Measurements from ENCODE around the gene CFAP410. TPM values are rescaled to one million over a fixed set of nuclear protein-coding genes. Genes with fewer than 3 reads are reported as not detected.

Gene CFAP410
- total and polyA plus RNA-seq, 2 of the 13 experiments (the other 11 are each of a cell fraction or from before 2014, with no cell fraction given): 8.0 to 20.1 TPM

DNA sequence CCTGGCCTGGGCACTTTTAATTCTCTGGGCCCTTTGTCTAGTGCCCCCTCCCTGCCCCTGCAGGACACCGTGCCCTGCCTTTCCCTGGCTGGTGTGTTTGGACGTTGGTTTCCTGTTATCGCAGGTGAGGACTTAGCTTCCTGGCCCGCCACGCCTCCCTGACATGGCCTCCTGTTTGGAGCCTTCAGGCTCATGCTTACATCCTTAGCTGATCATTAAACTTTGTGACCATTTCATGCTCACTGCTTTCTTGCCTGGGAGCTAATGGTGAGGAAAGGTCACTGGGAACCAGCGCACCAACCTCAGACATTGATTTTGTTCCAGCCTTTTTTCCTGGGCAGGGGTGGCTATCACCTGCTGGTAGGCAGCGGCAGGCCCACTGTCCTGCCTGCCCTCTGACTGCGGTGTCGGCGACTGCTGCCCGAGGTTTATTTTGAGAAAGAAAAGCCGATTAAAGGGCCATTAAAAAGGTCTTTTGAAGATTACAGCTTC lies 35.7 kb downstream of the CFAP410 start (continued):
- TF ChIP-seq CCAR2 (optimal IDR thresholded peaks at IDR 0.05; ENCODE audit: low read depth, low read length) (no peak), ZNF34 (CRISPR knock-in tag; IDR thresholded peaks at IDR 0.05; ENCODE audit: borderline replicate concordance) (no peak), ZNF616 (CRISPR knock-in tag; IDR thresholded peaks at IDR 0.05; ENCODE audit: low read depth) (no peak), KDM2A (CRISPR knock-in tag; IDR thresholded peaks at IDR 0.05; ENCODE audit: borderline replicate concordance, low read depth) (no peak), EHMT2 (IDR thresholded peaks at IDR 0.05; ENCODE audit: borderline replicate concordance, low read depth, low read length) (no peak), CENPT (CRISPR knock-in tag; IDR thresholded peaks at IDR 0.05; ENCODE audit: low read depth) (no peak), ATM (IDR thresholded peaks at IDR 0.05; ENCODE audit: borderline replicate concordance) (no peak), KLF11 (CRISPR knock-in tag; IDR thresholded peaks at IDR 0.05) (no peak), SMARCC2 (IDR thresholded peaks at IDR 0.05) (no peak), ZNF484 (CRISPR knock-in tag; IDR thresholded peaks at IDR 0.05; ENCODE audit: borderline replicate concordance, low read depth) (no peak), ZNF260 (CRISPR knock-in tag; IDR thresholded peaks at IDR 0.05; ENCODE audit: borderline replicate concordance, low read depth) (no peak), MED1 (CRISPR knock-in tag; IDR thresholded peaks at IDR 0.05) (peak; percentile 81), HMG20B (CRISPR knock-in tag; conservative IDR thresholded peaks at IDR 0.05) (no peak), FLYWCH1 (CRISPR knock-in tag; IDR thresholded peaks at IDR 0.05) (no peak)
- TF ChIP-seq, protein P1, sequence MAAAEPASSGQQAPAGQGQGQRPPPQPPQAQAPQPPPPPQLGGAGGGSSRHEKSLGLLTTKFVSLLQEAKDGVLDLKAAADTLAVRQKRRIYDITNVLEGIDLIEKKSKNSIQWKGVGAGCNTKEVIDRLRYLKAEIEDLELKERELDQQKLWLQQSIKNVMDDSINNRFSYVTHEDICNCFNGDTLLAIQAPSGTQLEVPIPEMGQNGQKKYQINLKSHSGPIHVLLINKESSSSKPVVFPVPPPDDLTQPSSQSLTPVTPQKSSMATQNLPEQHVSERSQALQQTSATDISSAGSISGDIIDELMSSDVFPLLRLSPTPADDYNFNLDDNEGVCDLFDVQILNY (CRISPR knock-in tag; conservative IDR thresholded peaks at IDR 0.05): no peak
- TF ChIP-seq, protein P2, sequence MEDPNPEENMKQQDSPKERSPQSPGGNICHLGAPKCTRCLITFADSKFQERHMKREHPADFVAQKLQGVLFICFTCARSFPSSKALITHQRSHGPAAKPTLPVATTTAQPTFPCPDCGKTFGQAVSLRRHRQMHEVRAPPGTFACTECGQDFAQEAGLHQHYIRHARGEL (CRISPR knock-in tag; IDR thresholded peaks at IDR 0.05): no peak
- TF ChIP-seq, protein P3, sequence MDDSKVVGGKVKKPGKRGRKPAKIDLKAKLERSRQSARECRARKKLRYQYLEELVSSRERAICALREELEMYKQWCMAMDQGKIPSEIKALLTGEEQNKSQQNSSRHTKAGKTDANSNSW (CRISPR knock-in tag; IDR thresholded peaks at IDR 0.05; ENCODE audit: borderline replicate concordance): no peak
- TF ChIP-seq, protein P4, sequence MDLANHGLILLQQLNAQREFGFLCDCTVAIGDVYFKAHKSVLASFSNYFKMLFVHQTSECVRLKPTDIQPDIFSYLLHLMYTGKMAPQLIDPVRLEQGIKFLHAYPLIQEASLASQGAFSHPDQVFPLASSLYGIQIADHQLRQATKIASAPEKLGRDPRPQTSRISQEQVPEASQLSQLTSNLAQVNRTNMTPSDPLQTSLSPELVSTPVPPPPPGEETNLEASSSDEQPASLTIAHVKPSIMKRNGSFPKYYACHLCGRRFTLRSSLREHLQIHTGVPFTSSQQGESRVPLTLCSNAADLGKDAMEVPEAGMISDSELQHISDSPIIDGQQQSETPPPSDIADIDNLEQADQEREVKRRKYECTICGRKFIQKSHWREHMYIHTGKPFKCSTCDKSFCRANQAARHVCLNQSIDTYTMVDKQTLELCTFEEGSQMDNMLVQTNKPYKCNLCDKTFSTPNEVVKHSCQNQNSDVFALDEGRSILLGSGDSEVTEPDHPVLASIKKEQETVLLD (CRISPR knock-in tag; IDR thresholded peaks at IDR 0.05; ENCODE audit: low read depth): no peak
- TF ChIP-seq, protein P5, sequence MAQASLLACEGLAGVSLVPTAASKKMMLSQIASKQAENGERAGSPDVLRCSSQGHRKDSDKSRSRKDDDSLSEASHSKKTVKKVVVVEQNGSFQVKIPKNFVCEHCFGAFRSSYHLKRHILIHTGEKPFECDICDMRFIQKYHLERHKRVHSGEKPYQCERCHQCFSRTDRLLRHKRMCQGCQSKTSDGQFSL (CRISPR knock-in tag; IDR thresholded peaks at IDR 0.05): no peak
- TF ChIP-seq, protein P6, sequence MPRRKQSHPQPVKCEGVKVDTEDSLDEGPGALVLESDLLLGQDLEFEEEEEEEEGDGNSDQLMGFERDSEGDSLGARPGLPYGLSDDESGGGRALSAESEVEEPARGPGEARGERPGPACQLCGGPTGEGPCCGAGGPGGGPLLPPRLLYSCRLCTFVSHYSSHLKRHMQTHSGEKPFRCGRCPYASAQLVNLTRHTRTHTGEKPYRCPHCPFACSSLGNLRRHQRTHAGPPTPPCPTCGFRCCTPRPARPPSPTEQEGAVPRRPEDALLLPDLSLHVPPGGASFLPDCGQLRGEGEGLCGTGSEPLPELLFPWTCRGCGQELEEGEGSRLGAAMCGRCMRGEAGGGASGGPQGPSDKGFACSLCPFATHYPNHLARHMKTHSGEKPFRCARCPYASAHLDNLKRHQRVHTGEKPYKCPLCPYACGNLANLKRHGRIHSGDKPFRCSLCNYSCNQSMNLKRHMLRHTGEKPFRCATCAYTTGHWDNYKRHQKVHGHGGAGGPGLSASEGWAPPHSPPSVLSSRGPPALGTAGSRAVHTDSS (CRISPR knock-in tag; conservative IDR thresholded peaks at IDR 0.05): no peak
- TF ChIP-seq, protein P7, sequence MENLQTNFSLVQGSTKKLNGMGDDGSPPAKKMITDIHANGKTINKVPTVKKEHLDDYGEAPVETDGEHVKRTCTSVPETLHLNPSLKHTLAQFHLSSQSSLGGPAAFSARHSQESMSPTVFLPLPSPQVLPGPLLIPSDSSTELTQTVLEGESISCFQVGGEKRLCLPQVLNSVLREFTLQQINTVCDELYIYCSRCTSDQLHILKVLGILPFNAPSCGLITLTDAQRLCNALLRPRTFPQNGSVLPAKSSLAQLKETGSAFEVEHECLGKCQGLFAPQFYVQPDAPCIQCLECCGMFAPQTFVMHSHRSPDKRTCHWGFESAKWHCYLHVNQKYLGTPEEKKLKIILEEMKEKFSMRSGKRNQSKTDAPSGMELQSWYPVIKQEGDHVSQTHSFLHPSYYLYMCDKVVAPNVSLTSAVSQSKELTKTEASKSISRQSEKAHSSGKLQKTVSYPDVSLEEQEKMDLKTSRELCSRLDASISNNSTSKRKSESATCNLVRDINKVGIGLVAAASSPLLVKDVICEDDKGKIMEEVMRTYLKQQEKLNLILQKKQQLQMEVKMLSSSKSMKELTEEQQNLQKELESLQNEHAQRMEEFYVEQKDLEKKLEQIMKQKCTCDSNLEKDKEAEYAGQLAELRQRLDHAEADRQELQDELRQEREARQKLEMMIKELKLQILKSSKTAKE (CRISPR knock-in tag; IDR thresholded peaks at IDR 0.05; ENCODE audit: borderline replicate concordance): peak; percentile 37; the same call in 1 of the 2 replicates
